ENCODE data around the gene TCFL5.
"Not testable (repeated sequence)": the region's sequence is repeated elsewhere in the genome, so short reads cannot be mapped to it uniquely, and the experiment has no call there.

The TCFL5 gene

DNA sequence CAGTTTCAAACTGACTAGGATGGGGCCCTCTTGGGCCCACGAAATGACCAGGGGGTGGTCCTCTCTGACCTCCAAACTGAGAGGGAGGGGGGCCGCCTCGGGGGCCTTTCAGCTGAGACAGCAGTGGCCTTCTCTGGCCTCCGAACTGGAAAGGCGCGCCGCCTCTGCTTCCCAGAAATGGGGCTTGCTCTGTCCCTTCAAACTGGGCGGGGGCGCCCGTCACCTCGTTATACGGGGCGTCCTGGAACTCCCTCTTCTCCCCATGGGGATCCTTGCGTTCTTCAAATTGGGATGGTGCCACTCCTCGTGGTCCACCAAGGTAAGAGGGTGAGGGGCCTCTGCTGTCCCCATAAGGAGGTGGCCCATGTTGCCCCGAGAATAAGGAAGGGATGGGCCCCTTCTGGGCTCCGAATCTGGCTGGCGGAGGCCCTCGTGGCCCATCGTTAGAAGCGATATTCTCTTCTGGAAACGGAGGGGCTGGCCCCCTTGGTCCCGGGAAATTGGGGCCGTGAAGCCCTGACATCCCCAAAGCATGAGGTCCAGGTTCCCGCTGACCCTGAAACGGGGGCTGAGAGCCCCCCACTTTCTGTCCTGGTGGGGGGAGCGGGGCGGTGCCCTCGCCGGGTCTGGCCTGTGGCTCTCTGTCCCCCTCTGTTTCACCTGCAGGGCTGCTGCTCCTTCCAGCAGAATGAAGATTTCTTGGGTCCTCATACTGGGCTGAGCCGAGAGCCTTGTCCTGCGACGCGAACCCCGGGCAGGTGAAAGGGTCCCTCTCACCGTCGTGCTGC, 18.7 kb upstream of the TCFL5 start:
- DNase-seq (ENCODE audit: low read depth): no peak

DNA sequence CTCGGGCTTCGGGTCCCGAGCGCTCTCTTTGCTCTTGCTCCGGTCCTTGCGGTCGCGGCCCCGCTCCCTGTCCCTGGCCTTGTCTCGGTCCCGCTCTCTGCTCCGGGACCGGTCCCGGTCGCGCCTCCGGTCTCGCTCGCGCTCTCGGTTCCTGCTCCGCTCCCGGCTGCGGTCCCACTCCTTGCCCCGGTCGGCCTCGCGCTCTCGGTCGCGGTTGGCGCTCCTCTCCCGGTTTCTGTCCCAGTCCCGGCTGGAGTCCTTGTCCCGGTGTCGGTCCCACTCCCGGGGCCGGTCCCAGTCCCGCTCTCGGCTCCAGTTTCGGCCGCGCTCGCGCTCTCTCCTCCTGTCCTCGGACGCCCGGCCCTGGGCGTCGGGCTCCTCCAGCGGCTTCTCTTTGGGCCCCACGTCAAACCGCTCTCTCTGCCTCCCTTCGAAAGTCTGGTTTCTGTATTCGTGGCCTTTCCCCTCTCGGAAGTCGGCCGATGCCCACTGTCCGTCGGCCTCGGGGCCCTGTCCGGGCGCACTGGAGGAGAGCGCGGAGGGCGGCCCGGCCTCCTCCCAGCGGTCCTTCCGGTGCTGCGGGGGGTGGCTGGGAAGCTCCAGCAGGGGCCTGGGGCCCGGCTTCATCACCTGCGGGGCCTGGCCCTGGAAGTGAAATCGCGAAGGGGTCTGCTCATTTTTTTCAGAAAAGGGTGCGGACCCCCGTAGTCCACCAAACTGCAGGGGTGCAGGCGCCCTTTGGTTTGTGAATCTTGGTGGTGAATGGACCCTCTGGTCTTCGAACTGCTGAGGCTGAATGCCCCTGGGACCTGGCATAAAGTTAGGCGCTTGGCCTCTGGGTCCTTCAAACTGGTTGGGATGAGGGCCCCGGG, 17.9 kb upstream of the TCFL5 start:
- no peak for DNase-seq (ENCODE audit: low read depth)

DNA sequence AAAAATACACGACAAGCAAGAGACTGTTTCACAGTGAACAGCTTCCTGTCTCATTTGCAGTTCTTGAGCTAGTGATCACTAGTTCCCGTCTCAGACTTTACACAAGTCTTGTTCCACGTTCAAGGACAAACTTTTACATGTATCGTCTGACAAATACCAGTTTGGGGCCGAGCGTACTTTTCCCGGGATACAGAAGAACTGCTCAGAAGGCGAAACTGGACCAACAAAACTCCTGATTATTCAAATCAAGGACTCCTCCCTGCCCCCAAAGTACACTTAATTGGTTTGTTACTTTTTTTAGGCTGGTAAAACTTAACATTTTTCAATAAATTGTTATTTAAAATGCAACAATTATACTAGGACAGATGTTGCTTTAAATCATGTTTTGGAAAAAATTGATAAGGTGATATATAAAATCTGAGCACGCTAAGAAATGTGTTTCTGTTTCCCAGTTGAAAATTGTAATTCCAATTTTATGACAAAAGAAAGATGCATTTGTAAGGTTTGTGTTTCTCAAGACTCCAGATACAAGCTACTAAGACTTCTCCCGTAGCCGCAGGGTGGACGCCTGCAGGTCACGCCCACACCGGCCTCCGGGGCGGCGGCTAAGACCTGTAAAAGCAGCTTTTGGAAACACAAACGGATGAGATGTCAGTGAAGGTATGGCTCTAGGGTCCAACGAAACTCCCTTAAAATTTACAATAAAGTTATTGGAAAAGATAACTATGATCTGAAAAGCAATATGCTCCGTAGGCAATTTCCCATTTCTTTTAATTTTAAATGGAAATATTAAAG, 16.8 kb upstream of the TCFL5 start:
- DNase-seq (ENCODE audit: low read depth): no peak

DNA sequence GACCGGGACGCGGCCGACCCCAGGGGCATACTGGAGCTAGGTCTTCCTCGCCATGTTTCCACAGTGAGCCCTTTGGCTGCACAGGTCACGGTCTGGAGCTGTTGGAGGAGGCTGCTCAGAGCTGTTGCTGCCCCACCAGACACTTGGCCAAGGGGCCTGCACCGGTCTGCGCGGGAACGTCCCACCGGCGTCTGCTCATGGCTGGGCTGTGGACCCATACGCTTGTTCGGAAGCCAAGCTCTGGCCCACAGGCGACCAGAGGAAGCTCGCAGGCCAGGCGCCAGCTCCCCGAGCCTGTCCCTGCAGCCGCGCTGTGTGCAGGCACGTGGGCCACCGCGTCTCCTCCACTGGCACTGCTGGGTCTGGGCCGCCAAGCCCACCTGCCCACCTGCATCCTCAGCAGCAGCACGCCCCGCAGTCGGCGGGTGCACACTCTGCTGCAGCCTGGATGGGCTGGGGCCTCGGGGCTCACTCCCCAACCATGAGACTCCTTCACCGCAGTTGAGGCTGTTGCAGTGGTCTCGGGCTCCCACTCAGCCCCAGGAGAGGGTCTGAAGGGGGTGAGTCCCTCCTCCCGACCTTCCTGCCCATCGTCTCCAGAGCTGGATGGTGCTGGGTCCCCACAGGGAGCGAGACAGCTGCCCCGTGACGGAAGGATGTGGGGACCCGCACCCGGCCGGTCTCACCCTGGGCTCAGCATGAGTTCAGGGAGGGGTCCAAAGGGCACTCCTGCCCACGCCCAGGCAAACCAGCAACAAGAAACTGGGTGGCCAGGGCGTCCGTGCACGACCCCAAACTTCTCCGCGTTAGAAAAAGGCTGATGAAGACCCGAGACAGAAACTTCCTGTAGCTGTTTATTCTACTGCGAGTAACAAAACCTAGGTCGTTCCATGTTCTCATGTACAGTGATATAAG, 15.5 kb upstream of the TCFL5 start:
- DNase-seq (ENCODE audit: low read depth): no peak

DNA sequence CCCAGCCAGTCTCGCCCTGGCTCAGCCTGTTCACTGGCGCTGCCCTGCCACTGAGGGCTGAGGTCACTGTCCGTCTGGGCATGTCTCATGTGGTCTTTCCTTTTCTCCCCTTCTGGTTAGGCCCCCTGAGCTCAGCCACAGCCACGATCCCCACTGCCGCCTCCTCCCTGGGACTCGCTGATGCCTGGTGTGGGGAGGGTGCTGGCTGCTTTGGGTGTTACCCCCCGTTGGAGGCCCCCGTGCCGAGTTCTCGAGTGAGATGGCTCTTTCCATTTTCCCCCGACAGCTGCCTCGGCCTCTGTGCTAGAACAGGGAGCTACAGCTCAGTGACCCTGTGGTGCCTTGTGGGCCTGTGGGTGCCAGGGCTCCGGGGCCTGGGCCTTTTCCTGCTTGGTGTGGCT, 14.9 kb upstream of the TCFL5 start:
- no peak for DNase-seq (ENCODE audit: low read depth)

GRCh38 chr20:62875419-62876361, 14.1 kb upstream of the TCFL5 start:
- DNase-seq (ENCODE audit: low read depth): no peak

- no peak for DNase-seq (ENCODE audit: low read depth)
These were observed 13.3 kb upstream of the TCFL5 start for GRCh38 chr20:62874964-62875344.

DNA sequence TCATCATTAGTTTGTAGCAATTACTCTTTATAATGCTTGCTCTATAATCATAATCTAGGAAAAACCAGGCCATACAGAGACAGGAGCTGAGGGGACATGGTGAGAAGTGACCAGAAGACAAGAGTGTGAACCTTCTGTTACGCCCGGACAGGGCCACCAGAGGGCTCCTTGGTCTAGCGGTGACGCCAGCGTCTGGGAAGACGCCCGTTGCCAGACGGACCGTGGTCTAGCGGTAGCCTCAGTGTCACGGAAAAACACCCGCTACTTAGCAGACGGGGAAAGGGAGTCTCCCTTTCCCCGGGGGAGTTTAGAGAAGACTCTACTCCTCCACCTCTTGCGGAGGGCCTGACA, 12.0 kb upstream of the TCFL5 start:
- DNase-seq (ENCODE audit: low read depth): not testable (repeated sequence)

DNA sequence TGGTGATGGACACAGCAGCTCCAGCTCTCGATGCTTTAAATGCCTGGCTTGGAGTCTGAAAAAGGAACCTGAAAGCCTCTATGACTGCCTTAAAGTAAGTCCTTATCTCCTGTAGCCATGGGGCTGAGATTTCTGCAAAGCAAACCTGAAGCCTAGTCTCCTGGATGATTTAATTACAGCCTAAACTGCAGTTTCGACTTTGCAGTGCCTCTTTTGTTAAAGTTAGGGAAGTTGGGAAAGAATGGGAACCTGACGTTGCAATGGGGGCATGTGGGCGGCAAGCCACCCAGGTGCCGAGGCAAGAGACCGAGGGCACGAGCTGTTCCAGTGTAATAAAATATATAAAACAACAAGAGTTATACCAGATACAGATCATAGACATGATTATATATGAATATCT, 11.7 kb upstream of the TCFL5 start:
- no peak for DNase-seq (ENCODE audit: low read depth)

DNA sequence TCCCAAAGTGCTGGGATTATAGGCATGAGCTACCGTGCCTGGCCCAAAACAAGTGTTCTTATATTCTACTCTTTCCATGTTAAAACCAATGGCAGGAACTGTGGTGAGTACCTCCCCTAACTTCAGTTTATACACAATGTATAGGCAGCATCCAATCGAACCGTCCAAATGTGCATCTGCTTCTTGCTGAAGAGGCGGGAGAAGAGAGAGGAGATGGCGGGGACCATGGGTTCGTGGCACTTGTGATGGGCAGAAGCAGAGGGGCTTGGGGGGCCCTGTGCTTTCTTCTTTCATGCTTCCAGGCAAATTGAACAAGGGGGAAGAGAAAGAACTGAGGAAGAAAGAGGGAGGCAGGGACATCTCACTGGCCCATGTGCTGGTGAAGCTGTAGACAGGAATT, 11.2 kb upstream of the TCFL5 start:
- DNase-seq (ENCODE audit: low read depth): no peak

DNA sequence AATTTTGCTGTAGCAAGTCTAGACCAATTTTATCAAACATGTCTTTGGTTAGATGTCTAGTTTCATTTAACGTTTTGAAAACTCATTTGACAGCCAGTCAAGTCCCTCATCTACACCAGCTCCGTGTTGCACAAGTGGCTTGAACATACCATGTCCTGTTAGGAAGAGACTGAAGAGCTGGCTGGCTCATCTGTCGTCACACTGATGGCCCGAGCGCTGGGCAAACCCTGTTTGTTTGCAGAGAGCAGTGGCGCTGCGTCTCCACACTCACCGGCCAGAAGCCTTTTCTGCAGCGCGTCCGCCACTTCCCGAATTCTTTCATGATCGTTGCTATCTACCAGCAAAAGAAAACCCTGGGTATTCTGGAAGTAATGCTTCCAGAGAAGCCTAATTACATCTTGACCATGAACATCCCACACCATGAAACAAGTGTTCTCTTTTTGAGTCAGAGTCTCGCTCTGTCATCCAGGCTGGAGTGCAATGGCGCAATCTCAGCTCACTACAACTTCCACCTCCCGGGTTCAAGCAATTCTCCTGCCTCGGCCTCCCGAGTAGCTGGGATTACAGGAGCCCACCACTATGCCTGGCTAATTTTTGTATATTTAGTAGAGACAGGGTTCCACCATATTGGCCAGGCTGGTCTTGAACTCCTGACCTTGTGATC, 10.7 kb upstream of the TCFL5 start:
- DNase-seq (ENCODE audit: low read depth): no peak

DNA sequence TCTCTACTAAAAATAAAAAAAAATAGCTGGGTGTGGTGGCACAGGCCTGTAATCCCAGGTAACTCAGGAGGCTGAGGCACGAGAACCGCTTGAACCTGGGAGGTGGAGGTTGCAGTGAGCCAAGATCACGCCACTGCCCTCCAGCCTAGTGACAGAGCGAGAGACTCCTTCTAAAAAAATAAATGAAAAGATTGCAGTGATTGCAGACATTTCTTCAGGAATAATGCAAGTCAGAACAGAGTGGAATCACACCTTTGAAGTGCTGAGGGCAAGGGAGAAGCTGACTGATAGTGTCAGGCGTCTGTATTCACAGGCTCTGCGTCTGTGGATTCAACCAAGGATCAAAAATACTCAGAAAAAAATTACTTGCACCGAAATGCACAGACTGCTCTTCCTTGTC, 2.6 kb upstream of the TCFL5 start:
- no peak for DNase-seq (ENCODE audit: low read depth)

DNA sequence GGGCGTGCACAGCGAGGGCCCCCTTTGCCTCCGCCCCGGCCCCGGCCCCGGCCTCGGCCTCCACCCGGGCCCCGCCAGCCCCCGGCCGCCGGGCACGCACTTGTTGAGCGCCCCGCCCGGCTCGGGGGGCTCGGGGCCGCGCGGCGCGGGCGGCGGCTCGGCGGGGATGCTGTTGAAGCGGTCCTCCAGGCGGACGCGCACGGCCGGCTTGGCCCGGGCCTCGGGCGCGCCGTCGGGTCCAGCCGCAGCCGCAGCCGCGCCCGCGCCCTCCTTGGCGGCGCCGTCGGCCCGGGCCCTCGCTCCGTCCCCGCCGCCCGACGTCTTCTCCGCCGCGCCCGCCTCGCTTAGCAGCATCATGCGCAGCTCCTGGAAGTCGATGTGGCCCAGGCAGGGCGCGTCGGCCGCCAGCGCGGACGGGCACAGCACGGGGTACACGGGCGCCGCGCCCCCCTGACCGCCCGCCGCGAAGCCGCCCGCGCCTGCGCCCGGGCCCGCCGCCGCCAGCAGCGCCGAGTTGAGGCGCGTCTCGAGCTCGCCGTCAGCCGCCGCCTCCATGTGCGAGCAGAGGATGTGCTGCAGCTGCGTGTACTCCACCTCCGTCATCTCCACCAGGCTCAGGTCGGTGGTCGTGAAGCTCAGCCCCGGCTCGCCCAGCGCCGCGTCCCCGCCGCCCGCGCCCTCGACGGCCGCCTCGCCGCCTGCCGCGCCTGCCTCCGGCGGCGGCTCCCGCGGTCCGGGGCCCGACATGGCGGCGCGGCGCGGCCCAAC, 514 bp downstream of the TCFL5 start:
- no peak for DNase-seq (ENCODE audit: low read depth)

- DNase-seq (ENCODE audit: low read depth): no peak
These were observed 1.2 kb downstream of the TCFL5 start for GRCh38 chr20:62860391-62860923.

DNA sequence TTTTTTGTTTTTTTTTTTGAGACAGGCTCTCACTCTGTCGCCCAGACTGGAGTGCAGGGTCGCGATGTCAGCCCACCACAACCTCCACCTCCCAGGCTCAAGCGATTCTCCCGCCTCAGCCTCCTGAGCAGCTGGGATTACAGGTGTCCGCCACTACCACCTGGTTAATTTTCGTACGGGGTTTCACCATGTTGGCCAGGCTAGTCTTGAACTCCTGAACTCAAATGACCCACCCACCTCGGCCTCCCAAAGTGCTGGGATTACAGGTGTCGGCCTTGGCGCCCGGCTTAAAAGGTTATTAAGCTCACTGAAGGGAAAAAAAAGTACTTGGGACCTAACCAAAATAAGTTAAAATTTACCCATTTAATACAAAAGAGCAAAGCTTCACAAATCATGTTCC, 1.9 kb downstream of the TCFL5 start:
- DNase-seq (ENCODE audit: low read depth): no peak

DNA sequence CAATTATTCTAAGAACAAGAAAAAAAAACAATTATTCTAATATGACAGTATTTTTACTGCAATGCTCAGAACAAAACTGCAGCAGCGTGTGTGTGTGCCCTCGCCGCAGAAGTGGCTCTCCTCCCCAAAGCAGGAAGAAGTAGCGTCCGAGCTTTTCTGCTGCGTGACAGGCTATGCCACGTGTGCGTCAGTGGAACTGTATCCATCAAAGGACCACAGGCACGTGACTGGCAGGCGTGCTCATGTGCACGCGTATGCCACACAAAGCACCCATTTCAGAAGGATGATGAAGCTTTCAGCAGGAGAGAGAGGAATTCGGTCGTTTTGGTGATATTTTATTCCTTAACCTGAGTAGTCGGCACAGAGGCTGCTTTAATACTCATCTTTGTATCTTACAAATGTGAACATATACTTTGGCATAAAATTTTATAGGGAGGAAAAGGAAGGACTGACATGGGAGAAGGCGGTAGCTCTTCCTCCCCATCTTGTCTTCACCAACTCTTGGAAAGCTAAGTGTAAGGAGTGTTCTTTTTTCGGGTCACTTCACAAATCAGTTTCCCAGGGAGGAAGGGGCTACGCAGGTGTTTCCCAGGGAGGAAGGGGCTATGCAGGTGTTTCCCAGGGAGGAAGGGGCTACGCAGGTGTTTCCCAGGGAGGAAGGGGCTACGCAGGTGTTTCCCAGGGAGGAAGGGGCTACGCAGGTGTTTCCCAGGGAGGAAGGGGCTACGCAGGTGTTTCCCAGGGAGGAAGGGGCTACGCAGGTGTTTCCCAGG, 3.4 kb downstream of the TCFL5 start:
- no peak for DNase-seq (ENCODE audit: low read depth)

GRCh38 chr20:62856931-62857619, 4.5 kb downstream of the TCFL5 start:
- DNase-seq (ENCODE audit: low read depth): no peak
